Duodenal mucosa (tissue), 2 donors: Measurements from ENCODE around the gene PASK.
"Not testable (repeated sequence)": the region's sequence is repeated elsewhere in the genome, so short reads cannot be mapped to it uniquely, and the experiment has no call there.

Source experiments
- H3K27ac ChIP-seq: one replicate; pipeline ENCODE4 v1.7.0; 2013; ENCODE audit warnings: low read depth, low read length
- H3K27me3 ChIP-seq, 2 donors: one replicate each; pipeline ENCODE4 v1.7.0; 2013; ENCODE audit warnings: low read length in 2 of 2, control low read depth in 1 of 2; ENCODE audit not compliant: insufficient read depth in 2 of 2, control insufficient read depth in 1 of 2
- H3K36me3 ChIP-seq, 2 donors: one replicate each; pipeline ENCODE4 v1.7.0; 2013; ENCODE audit warnings: low read length in 2 of 2, control low read depth in 1 of 2; ENCODE audit not compliant: insufficient read depth in 2 of 2, control insufficient read depth in 1 of 2
- H3K4me1 ChIP-seq, 2 donors: one replicate each; pipeline ENCODE4 v1.7.0; 2013; ENCODE audit warnings: low read length in 2 of 2, control low read depth in 1 of 2; ENCODE audit not compliant: insufficient read depth in 2 of 2, control insufficient read depth in 1 of 2
- H3K4me3 ChIP-seq, 2 donors: one replicate each; pipeline ENCODE4 v1.7.0; 2013; ENCODE audit warnings: low read length in 2 of 2, low read depth in 1 of 2
- H3K9ac ChIP-seq, 2 donors: one replicate each; pipeline ENCODE4 v1.7.0; 2013; ENCODE audit warnings: low read length in 2 of 2, low read depth in 1 of 2
- H3K9me3 ChIP-seq, 2 donors: one replicate each; pipeline ENCODE4 v1.7.0; 2013; ENCODE audit warnings: low read length in 2 of 2, control low read depth in 1 of 2; ENCODE audit not compliant: control insufficient read depth in 1 of 2

Gene PASK

DNA sequence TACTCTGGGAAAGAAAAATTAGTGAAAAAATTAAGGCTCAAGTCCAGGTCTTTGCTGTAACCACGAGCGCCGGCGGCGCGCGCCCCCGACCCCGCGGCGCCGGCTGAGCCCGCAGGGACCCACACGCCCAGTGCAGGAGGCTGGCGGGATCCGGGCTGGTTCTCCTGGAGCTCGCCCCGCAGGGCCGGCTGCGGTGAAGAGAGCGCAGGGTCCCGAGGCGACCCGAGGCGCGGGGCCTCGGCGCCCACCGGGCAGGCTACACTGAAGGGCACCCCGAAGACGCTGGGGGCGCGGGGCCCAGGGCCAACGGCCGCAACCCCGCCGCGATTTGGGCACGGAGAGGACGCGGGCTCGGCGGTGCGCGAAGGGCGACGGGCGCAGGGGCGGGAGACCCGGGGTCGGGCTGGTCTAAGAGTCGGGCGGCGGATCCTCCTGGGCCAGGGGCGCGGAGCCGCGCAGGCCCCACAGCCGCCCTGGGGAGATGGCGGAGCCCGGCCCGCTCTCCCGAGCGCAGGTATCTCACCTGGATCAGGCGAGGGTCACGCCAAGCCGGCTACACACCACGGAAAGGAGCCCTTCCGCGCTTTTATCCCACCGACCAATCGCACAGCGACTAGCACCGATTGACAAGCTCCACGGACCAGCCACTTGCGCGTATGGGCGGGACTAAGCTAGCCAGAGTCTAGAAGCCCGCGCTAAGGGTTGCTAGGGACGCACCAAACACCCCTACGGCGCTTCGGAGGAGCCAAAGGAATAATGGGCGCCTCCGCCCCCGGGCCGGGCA lies at the start of gene PASK:
TSS of gene PASK (minus strand) at position 582 of the 784 bp plus-strand sequence. CDS start 6,440 bp downstream, outside the sequence.
- Histone ChIP-seq H3K9ac (peak within 1 kb of the TSS; percentile 74 to 77), H3K36me3 (peaks cover 0 to 12% of the 10 kb centered on the region in 2 donors), H3K9me3 (no peaks in the 10 kb centered on the region), H3K27ac (no peak within 1 kb of the TSS), H3K27me3 (no peaks in the 10 kb centered on the region), H3K4me3 (peak within 1 kb of the TSS; percentile 90 to 97), H3K4me1 (peaks cover 16 to 28% of the 10 kb centered on the region in 2 donors)

DNA sequence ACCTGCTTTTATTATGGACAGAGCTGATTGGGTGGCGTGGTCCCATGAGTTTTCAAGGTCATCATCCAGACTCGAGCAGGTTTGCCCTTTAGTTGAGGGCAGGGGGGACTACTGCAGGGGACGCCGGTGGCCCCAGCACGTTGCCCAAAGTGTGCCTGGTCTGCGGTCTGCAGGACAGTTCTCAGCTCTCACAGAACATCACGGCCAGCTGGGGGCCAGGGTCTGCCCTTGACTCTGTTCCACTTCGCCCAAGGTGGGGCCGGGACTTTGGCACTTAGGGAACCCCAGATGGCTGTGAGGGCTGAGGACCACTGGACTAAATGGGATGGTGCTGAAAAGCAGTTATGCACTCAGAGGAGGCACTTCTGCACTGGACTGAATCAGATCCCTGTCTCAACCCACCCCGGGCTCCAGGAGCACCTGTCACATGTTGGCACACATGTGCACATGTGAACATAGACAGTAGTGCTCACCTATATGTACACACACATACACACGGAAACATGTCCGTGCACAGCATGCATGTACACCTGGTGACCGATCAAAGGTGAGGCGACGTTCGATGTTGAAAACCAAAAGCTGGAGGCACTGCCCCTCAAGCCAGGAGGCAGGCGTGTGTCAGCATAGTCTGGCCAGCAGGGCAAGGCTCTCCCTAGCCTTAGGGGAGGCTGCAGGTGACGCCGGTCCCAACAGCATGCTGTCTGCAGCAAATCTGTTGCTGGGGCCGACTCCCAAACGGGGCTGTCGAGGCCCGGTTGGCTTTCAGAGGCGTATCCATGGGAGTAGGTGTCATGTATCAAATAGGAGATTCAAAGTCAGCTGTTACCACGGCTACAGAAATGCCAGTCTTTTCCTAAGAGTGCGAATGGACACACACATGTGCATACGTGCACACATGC lies 49.4 kb upstream of the PASK start:
- Histone ChIP-seq H3K4me1 (no peaks in the 10 kb centered on the region), H3K9me3 (no peaks in the 10 kb centered on the region), H3K36me3 (no peaks in the 10 kb centered on the region), H3K27ac (no peak overlapping the region), H3K4me3 (no peak overlapping the region), H3K27me3 (no peaks in the 10 kb centered on the region), H3K9ac (no peak overlapping the region)

- no peaks in the 10 kb centered on the region for H3K4me1 ChIP-seq
- H3K4me3 ChIP-seq = no peak overlapping the region
- no peaks in the 10 kb centered on the region for H3K9me3 ChIP-seq
- H3K27me3 ChIP-seq = no peaks in the 10 kb centered on the region
- no peak overlapping the region for H3K9ac ChIP-seq
- no peak overlapping the region for H3K27ac ChIP-seq
- no peaks in the 10 kb centered on the region for H3K36me3 ChIP-seq
These were observed 48.7 kb upstream of the PASK start for GRCh38 chr2:241197947-241198346.

- not testable (repeated sequence) for H3K27ac ChIP-seq, H3K4me3 ChIP-seq, H3K4me1 ChIP-seq, H3K27me3 ChIP-seq, H3K36me3 ChIP-seq, H3K9me3 ChIP-seq, H3K9ac ChIP-seq
These were observed 48.0 kb upstream of the PASK start for GRCh38 chr2:241197246-241197645.

DNA sequence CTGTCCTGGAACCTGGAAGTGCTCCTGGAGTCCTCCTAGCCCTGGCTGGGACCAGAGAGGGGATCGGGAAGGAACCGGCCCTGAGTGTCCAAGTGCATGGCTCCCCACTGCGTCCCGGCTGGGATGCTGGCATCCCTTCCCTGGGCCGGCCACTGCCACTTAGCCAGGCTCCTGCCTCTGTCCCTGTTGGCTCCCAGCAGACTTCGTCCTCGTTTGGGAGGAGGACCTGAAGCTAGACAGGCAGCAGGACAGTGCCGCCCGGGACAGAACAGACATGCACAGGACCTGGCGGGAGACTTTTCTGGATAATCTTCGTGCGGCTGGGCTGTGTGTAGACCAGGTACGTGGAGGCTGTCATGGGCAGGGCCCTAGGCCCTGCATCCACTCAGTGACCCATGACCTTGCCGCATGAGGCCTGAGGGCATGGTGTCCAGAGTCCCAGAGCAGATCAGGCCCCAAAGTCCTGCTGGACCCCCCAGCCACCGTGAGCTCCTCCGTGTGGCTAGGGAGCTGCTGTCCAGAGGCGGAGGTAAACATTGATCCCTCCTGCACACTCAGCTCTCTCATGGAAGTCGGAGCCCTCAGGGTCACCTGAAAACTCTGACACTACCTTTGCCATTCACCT lies 46.3 kb upstream of the PASK start:
- no peak overlapping the region for H3K4me3 ChIP-seq
- H3K27me3 ChIP-seq = no peaks in the 10 kb centered on the region
- no peak overlapping the region for H3K9ac ChIP-seq
- H3K4me1 ChIP-seq = no peaks in the 10 kb centered on the region
- no peaks in the 10 kb centered on the region for H3K9me3 ChIP-seq
- H3K27ac ChIP-seq = no peak overlapping the region
- H3K36me3 ChIP-seq = no peaks in the 10 kb centered on the region

- H3K27me3 ChIP-seq = no peaks in the 10 kb centered on the region
- H3K36me3 ChIP-seq = no peaks in the 10 kb centered on the region
- H3K4me1 ChIP-seq = no peaks in the 10 kb centered on the region
- H3K9ac ChIP-seq = no peak overlapping the region
- no peak overlapping the region for H3K27ac ChIP-seq
- no peaks in the 10 kb centered on the region for H3K9me3 ChIP-seq
- H3K4me3 ChIP-seq = no peak overlapping the region
These were observed 45.5 kb upstream of the PASK start for GRCh38 chr2:241194811-241195210.

DNA sequence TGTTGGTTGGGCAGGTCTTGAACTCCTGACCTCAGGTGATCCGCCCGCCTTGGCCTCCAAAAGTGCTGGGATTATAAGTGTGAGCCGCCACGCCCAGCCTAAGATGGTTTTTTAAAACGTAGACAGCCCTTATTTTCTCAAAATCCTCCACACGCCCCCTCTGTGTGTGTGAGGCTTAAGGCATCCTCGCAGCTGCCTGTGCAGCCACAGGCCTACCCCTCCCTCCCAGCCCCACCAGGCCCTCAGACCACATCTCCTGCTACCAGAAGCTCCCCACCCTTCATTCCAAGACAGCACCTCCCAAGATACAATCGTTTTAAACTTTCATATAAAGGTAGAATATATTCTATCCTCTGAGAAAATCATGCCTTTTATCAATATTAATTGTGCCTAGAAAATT lies 44.0 kb upstream of the PASK start:
- H3K9ac ChIP-seq = no peak overlapping the region
- peaks cover 0 to under 1% of the 10 kb centered on the region in 2 donors for H3K4me1 ChIP-seq
- H3K36me3 ChIP-seq = no peaks in the 10 kb centered on the region
- H3K4me3 ChIP-seq = no peak overlapping the region
- H3K27me3 ChIP-seq = no peaks in the 10 kb centered on the region
- H3K9me3 ChIP-seq = no peaks in the 10 kb centered on the region
- no peak overlapping the region for H3K27ac ChIP-seq

GRCh38 chr2:241191081-241191480 lies 41.8 kb upstream of the PASK start:
- H3K4me3 ChIP-seq = no peak overlapping the region
- no peaks in the 10 kb centered on the region for H3K9me3 ChIP-seq
- no peaks in the 10 kb centered on the region for H3K27me3 ChIP-seq
- H3K27ac ChIP-seq = no peak overlapping the region
- H3K9ac ChIP-seq = no peak overlapping the region
- no peaks in the 10 kb centered on the region for H3K36me3 ChIP-seq
- peaks cover 0 to 4% of the 10 kb centered on the region in 2 donors for H3K4me1 ChIP-seq

DNA sequence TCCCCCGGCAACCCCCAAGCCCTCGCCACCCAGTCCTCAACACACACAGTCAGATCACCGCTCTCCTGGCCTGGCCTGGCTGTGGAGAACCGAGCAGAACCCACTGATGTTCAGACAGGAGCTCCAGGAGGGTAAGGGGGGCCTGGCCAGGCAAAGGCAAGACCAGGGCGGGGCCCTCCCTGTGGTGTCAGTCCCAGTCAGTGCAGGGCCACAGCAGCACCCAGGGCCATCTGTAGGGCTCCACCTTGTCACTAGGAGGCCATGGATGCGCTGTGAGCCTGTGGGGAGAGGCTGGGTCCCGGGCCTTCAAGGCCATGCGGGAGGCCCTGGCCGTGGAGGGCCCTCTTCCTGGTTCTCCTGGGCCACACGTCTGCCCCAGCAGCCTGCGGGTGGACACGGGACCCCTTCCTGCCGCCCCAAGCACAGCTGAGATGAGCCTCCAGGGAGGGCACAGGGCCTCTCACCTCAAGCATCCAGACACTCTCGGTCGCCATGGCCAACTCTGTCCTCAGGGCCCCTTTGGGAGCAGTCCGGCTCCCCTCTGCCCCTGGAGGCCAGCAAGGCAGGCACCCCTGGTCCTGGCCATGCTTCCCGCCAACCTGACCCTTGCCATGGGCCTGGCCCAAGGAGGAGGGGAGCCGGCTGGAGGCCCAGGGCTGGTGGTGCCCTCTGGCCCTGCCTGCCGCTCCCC lies 41.2 kb upstream of the PASK start:
- no peaks in the 10 kb centered on the region for H3K27me3 ChIP-seq
- H3K36me3 ChIP-seq = no peaks in the 10 kb centered on the region
- H3K27ac ChIP-seq = no peak overlapping the region
- H3K9me3 ChIP-seq = no peaks in the 10 kb centered on the region
- H3K4me3 ChIP-seq = no peak overlapping the region
- no peak overlapping the region for H3K9ac ChIP-seq
- H3K4me1 ChIP-seq = peaks cover 0 to 4% of the 10 kb centered on the region in 2 donors
